HepG2 (cell line): ENCODE results near the gene CMTM2. TPM values are rescaled to one million over a fixed set of nuclear protein-coding genes. Genes with fewer than 3 reads are reported as not detected.

ENCODE experiments used
- ARNT2 ChIP-seq: sonication (generic); formaldehyde crosslinking; IDR thresholded peaks from 2 replicates; pipeline ENCODE4 v1.8.0; 2022; ENCODE audit warnings: mild to moderate bottlenecking, low read depth, missing genetic modification reagents, moderate library complexity
- ASH2L ChIP-seq: fragments of 300-600, 200-600 bp; sonication (generic); IDR thresholded peaks from 2 replicates; pipeline ENCODE4 v1.7.0; 2017; ENCODE audit warnings: low read depth, mild to moderate bottlenecking, moderate library complexity, mixed read lengths, low read length; ENCODE audit not compliant: insufficient read length
- EP300 ChIP-seq, 3 experiments: sonication (generic) in 1 of 3; formaldehyde crosslinking in 1 of 3; IDR thresholded peaks; 2 replicates each; pipeline versions ENCODE4 v1.5.1 to v1.6.1; 2011 to 2020; ENCODE audit warnings: low read depth in 2 of 3, low read length in 2 of 3, borderline replicate concordance in 1 of 3, improper control_type of control experiment in 1 of 3, mild to moderate bottlenecking in 1 of 3, missing genetic modification reagents in 1 of 3, moderate library complexity in 1 of 3
- GLI4 ChIP-seq: sonication (generic); formaldehyde crosslinking; IDR thresholded peaks from 2 replicates; pipeline ENCODE4 v1.5.1; 2020; ENCODE audit warnings: missing genetic modification reagents, mild to moderate bottlenecking, moderate library complexity, borderline replicate concordance
- LCORL ChIP-seq, 2 experiments: fragments of 450-650 bp in 1 of 2; sonication (generic) in 1 of 2; formaldehyde crosslinking in 1 of 2; IDR thresholded peaks; 2 replicates each; pipeline versions ENCODE4 v1.5.0 to v1.6.1; 2017 to 2020; ENCODE audit warnings: antibody characterized with exemption in 1 of 2, missing genetic modification reagents in 1 of 2
- MBD4 ChIP-seq: IDR thresholded peaks from 2 replicates; pipeline ENCODE4 v1.6.1; 2012; ENCODE audit warnings: low read length, inconsistent platforms, borderline replicate concordance
- MBNL3 ChIP-seq: fragments of 250-450 bp; sonication (Bioruptor Pico); conservative IDR thresholded peaks from 2 replicates; pipeline ENCODE4 v1.8.0; 2022; ENCODE audit warnings: mild to moderate bottlenecking, inconsistent platforms
- NPAS2 ChIP-seq: sonication (generic); formaldehyde crosslinking; IDR thresholded peaks from 2 replicates; pipeline ENCODE4 v1.8.0; 2022; ENCODE audit warnings: mild to moderate bottlenecking, missing genetic modification reagents, borderline replicate concordance
- NR2F6 ChIP-seq, 2 experiments: IDR thresholded peaks; 2 replicates each; pipeline ENCODE4 v1.6.1; 2016; ENCODE audit warnings: antibody characterized with exemption in 1 of 2, mild to moderate bottlenecking in 1 of 2
- ONECUT2 ChIP-seq: sonication (generic); formaldehyde crosslinking; IDR thresholded peaks from 2 replicates; pipeline ENCODE4 v1.4.0; 2020; ENCODE audit warnings: missing genetic modification reagents
- PCBP2 ChIP-seq: fragments of 200-400 bp; formaldehyde crosslinking; optimal IDR thresholded peaks from 2 replicates; pipeline ENCODE3; 2018; ENCODE audit warnings: low read length, low read depth; ENCODE audit not compliant: poor library complexity, severe bottlenecking
- RBM39 ChIP-seq: fragments of 200-400 bp; formaldehyde crosslinking; IDR thresholded peaks from one replicate; pipeline ENCODE4 v1.6.1; 2018; ENCODE audit warnings: antibody characterized with exemption, mild to moderate bottlenecking, low read depth, low read length; ENCODE audit not compliant: poor library complexity, severe bottlenecking
- SAP130 ChIP-seq: IDR thresholded peaks from 2 replicates; pipeline ENCODE4 v1.6.1; 2016; ENCODE audit warnings: low read depth
- TBX2 ChIP-seq: sonication (generic); formaldehyde crosslinking; IDR thresholded peaks from 2 replicates; pipeline ENCODE4 v1.5.0; 2020; ENCODE audit warnings: missing genetic modification reagents, mild to moderate bottlenecking, borderline replicate concordance
- TEAD2 ChIP-seq: sonication (generic); formaldehyde crosslinking; IDR thresholded peaks from 2 replicates; pipeline ENCODE4 v1.9.0; 2021; ENCODE audit warnings: missing genetic modification reagents
- ZNF205 ChIP-seq: IDR thresholded peaks from 2 replicates; pipeline ENCODE4 v1.6.1; 2018; ENCODE audit warnings: missing biosample characterization, missing genetic modification reagents
- ZNF619 ChIP-seq: sonication (generic); formaldehyde crosslinking; IDR thresholded peaks from 2 replicates; pipeline ENCODE4 v1.4.0; 2020; ENCODE audit warnings: mild to moderate bottlenecking, missing genetic modification reagents
- ZNF644 ChIP-seq: IDR thresholded peaks from 2 replicates; pipeline ENCODE4 v1.6.1; 2016; ENCODE audit warnings: low read depth
- ZNF780A ChIP-seq: sonication (generic); formaldehyde crosslinking; IDR thresholded peaks from 2 replicates; pipeline ENCODE4 v1.8.0; 2022; ENCODE audit warnings: mild to moderate bottlenecking, missing genetic modification reagents, moderate library complexity
- ZSCAN29 ChIP-seq: sonication (generic); formaldehyde crosslinking; conservative IDR thresholded peaks from 2 replicates; pipeline ENCODE4 v1.4.0; 2020; ENCODE audit warnings: mild to moderate bottlenecking, missing genetic modification reagents
- polyA plus RNA-seq, 8 experiments: library from polyadenylated mRNA; depleted of rRNA in 3 of 8; stranded (reverse) in 7 of 8; unstranded in 1 of 8; fragments of >200 nt; fragmentation: Illumina TruSeq in 4 of 8; extraction: Trizol in 4 of 8; gene quantifications; 2 replicates each; pipeline versions ENCODE4 v1.2.1 to v1.2.3, GENCODE V29; 2011 to 2016; ENCODE audit warnings: low read depth in 4 of 8, missing spikeins in 1 of 8, mixed read lengths in 1 of 8; ENCODE audit not compliant: insufficient read depth in 1 of 8
- total RNA-seq, 5 experiments: library from RNA; depleted of rRNA; stranded (reverse); fragments of >200 nt; fragmentation: Illumina TruSeq; extraction: Trizol; gene quantifications; 2 replicates each; pipeline ENCODE4 v1.2.3, GENCODE V29; 2016; ENCODE audit warnings: low read depth in 1 of 5
- TF ChIP-seq, protein P1 (sequence below): IDR thresholded peaks from 2 replicates; pipeline ENCODE4 v1.6.1; 2016; ENCODE audit warnings: low read depth
- TF ChIP-seq, protein P2 (sequence below): sonication (generic); formaldehyde crosslinking; conservative IDR thresholded peaks from 2 replicates; pipeline ENCODE4 v1.4.0; 2020; ENCODE audit warnings: missing genetic modification reagents
- TF ChIP-seq, protein P3 (sequence below): IDR thresholded peaks from 2 replicates; pipeline ENCODE4 v1.6.1; 2012; ENCODE audit warnings: inconsistent platforms
- TF ChIP-seq, protein P4 (sequence below): sonication (generic); formaldehyde crosslinking; conservative IDR thresholded peaks from 2 replicates; pipeline ENCODE4 v1.4.0; 2020; ENCODE audit warnings: missing genetic modification reagents

The CMTM2 gene
- total and polyA plus RNA-seq, 2 of the 13 experiments (the other 11 are each of a cell fraction or from before 2014, with no cell fraction given), result not detected

DNA sequence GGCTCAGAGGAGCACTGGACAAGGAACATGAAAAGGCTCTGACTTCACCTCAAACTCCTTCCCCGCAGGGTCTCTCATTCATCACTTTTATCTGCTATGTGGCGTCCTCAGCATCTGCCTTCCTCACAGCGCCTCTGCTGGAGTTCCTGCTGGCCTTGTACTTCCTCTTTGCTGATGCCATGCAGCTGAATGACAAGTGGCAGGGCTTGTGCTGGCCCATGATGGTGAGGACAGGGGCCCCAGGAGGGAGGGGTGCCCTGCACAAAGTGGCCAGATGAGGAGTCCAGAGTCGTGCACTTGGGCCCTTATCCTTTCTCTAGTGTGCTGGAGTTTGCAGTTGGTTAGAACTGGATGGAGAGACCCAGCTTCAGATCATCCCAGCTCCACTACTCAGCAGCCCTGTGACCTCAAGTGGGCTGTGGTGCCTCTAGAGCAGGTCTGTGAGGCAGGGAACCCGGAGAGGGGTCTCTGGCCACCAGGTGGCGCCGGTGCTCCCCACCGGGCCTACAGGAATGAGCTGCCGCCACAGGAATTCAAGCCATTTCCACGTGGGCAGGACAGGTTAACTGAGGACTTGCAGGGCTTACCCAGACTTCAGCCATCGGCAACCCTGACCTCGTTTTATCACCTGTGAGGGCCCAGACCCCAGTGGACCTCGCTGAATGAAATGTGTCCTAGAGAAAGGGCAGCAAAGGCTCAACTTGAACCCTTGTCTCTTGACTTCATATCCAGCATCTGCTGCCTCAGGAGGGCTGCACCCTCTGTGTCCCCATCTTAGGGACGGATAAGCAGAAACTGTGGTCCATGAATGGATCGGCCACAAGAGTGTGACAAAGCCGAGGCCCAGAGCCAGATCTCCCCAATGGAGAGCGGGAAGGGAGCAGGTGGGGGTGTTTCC, 29.2 kb downstream of the CMTM2 start (continued):
- TF ChIP-seq ZNF205 (peak; percentile 89), SAP130 (peak; percentile 91), MBD4 (no peak), ARNT2 (peak; percentile 78; the same call in 1 of the 2 replicates), EP300 (IDR thresholded peaks at IDR 0.05; ENCODE audit: low read depth in 2 of 2, low read length in 2 of 2) (peak in 1 of 2 experiments; percentile 20; a peak in 2 of 4 replicates), EP300 (CRISPR knock-in tag; IDR thresholded peaks at IDR 0.05; ENCODE audit: borderline replicate concordance) (peak; percentile 42; the same call in 1 of the 2 replicates), ZNF644 (no peak), RBM39 (no peak), NPAS2 (CRISPR knock-in tag) (no peak), TEAD2 (CRISPR knock-in tag) (no peak), GLI4 (CRISPR knock-in tag) (no peak), MBNL3 (CRISPR knock-in tag) (no peak), ASH2L (no peak), PCBP2 (no peak), LCORL (IDR thresholded peaks at IDR 0.05) (no peak), LCORL (CRISPR knock-in tag; IDR thresholded peaks at IDR 0.05) (peak; percentile 55; the same call in 1 of the 2 replicates), ONECUT2 (CRISPR knock-in tag) (0 out of 2 replicates have a peak, but pooled peaks have one; percentile 14), ZSCAN29 (CRISPR knock-in tag) (no peak), ZNF780A (CRISPR knock-in tag) (no peak; the same call in 1 of the 2 replicates), NR2F6 (IDR thresholded peaks at IDR 0.05) (no peak), NR2F6 (CRISPR knock-in tag; IDR thresholded peaks at IDR 0.05) (peak; percentile 70), ZNF619 (CRISPR knock-in tag) (peak; percentile 96), TBX2 (CRISPR knock-in tag) (no peak; the same call in 1 of the 2 replicates)
- TF ChIP-seq, protein P1, sequence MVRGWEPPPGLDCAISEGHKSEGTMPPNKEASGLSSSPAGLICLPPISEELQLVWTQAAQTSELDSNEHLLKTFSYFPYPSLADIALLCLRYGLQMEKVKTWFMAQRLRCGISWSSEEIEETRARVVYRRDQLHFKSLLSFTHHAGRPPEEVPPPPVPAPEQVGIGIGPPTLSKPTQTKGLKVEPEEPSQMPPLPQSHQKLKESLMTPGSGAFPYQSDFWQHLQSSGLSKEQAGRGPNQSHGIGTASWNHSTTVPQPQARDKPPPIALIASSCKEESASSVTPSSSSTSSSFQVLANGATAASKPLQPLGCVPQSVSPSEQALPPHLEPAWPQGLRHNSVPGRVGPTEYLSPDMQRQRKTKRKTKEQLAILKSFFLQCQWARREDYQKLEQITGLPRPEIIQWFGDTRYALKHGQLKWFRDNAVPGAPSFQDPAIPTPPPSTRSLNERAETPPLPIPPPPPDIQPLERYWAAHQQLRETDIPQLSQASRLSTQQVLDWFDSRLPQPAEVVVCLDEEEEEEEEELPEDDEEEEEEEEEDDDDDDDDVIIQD (CRISPR knock-in tag), result peak; percentile 76
- TF ChIP-seq, protein P2, sequence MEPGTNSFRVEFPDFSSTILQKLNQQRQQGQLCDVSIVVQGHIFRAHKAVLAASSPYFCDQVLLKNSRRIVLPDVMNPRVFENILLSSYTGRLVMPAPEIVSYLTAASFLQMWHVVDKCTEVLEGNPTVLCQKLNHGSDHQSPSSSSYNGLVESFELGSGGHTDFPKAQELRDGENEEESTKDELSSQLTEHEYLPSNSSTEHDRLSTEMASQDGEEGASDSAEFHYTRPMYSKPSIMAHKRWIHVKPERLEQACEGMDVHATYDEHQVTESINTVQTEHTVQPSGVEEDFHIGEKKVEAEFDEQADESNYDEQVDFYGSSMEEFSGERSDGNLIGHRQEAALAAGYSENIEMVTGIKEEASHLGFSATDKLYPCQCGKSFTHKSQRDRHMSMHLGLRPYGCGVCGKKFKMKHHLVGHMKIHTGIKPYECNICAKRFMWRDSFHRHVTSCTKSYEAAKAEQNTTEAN, result peak; percentile 92
- TF ChIP-seq, protein P3, sequence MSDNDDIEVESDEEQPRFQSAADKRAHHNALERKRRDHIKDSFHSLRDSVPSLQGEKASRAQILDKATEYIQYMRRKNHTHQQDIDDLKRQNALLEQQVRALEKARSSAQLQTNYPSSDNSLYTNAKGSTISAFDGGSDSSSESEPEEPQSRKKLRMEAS, result peak; percentile 98
- TF ChIP-seq, protein P4, sequence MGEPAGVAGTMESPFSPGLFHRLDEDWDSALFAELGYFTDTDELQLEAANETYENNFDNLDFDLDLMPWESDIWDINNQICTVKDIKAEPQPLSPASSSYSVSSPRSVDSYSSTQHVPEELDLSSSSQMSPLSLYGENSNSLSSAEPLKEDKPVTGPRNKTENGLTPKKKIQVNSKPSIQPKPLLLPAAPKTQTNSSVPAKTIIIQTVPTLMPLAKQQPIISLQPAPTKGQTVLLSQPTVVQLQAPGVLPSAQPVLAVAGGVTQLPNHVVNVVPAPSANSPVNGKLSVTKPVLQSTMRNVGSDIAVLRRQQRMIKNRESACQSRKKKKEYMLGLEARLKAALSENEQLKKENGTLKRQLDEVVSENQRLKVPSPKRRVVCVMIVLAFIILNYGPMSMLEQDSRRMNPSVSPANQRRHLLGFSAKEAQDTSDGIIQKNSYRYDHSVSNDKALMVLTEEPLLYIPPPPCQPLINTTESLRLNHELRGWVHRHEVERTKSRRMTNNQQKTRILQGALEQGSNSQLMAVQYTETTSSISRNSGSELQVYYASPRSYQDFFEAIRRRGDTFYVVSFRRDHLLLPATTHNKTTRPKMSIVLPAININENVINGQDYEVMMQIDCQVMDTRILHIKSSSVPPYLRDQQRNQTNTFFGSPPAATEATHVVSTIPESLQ, result peak; percentile 87; the same call in 1 of the 2 replicates
